HepG2 (cell line): ENCODE measurements around the gene PAPSS2.

Source experiments
- ELF1 ChIP-seq: sonication (generic); formaldehyde crosslinking; IDR thresholded peaks from 2 replicates; pipeline ENCODE4 v1.4.0; 2020; ENCODE audit warnings: missing genetic modification reagents
- KLF12 ChIP-seq: sonication (generic); formaldehyde crosslinking; IDR thresholded peaks from 2 replicates; pipeline ENCODE4 v1.4.0; 2020; ENCODE audit warnings: missing genetic modification reagents, borderline replicate concordance
- ZNF543 ChIP-seq: sonication (generic); formaldehyde crosslinking; IDR thresholded peaks from 2 replicates; pipeline ENCODE4 v1.4.0; 2020; ENCODE audit warnings: mild to moderate bottlenecking, missing genetic modification reagents
- TF ChIP-seq, protein P1 (sequence below): sonication (generic); formaldehyde crosslinking; IDR thresholded peaks from 2 replicates; pipeline ENCODE4 v1.9.0; 2021; ENCODE audit warnings: missing genetic modification reagents, borderline replicate concordance
- TF ChIP-seq, protein P2 (sequence below), 2 experiments: IDR thresholded peaks; 2 replicates each; pipeline ENCODE4 v1.6.1; 2011 to 2012; ENCODE audit warnings: low read length in 2 of 2, borderline replicate concordance in 1 of 2, low read depth in 1 of 2, mild to moderate bottlenecking in 1 of 2, moderate library complexity in 1 of 2
- TF ChIP-seq, protein P3 (sequence below): IDR thresholded peaks from 2 replicates; pipeline ENCODE4 v1.6.1; 2012; ENCODE audit warnings: inconsistent platforms
- TF ChIP-seq, protein P4 (sequence below): sonication (generic); formaldehyde crosslinking; IDR thresholded peaks from 2 replicates; pipeline ENCODE4 v1.8.1; 2023; ENCODE audit warnings: missing genetic modification reagents, inconsistent platforms, borderline replicate concordance

DNA sequence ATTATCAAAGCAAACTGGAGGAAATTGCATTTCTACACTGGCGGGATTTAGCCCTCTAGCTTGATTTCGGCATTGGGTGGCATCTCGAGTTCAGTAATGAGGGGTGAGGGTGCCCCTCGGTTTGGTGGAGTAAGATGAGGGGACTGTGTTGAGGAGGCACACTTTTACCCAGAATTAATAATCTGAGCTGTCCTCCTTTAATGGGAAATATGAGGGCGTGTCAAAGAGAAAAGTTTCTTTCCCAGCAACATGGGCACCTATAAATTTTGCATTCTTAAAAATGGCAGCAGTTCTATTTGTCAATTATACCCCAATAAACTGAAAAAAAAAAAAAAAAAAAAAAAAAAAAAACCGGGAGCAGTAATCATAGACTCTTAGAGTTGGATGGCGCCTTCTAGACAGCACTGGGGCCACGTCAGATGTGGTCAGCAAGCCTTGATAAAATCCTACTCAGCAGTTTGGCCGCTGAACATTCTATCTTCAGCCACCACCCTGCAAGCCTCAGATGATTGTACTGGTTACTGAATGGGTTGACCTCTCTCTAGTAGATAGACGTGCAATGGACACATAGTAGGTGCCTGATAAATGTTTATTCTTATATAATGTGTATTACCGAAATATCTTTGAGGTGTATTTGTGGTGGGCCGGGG lies 931 bp downstream of the PAPSS2 start:
- TF ChIP-seq, protein P1, sequence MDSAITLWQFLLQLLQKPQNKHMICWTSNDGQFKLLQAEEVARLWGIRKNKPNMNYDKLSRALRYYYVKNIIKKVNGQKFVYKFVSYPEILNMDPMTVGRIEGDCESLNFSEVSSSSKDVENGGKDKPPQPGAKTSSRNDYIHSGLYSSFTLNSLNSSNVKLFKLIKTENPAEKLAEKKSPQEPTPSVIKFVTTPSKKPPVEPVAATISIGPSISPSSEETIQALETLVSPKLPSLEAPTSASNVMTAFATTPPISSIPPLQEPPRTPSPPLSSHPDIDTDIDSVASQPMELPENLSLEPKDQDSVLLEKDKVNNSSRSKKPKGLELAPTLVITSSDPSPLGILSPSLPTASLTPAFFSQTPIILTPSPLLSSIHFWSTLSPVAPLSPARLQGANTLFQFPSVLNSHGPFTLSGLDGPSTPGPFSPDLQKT (CRISPR knock-in tag), result no peak
- TF ChIP-seq, protein P2, sequence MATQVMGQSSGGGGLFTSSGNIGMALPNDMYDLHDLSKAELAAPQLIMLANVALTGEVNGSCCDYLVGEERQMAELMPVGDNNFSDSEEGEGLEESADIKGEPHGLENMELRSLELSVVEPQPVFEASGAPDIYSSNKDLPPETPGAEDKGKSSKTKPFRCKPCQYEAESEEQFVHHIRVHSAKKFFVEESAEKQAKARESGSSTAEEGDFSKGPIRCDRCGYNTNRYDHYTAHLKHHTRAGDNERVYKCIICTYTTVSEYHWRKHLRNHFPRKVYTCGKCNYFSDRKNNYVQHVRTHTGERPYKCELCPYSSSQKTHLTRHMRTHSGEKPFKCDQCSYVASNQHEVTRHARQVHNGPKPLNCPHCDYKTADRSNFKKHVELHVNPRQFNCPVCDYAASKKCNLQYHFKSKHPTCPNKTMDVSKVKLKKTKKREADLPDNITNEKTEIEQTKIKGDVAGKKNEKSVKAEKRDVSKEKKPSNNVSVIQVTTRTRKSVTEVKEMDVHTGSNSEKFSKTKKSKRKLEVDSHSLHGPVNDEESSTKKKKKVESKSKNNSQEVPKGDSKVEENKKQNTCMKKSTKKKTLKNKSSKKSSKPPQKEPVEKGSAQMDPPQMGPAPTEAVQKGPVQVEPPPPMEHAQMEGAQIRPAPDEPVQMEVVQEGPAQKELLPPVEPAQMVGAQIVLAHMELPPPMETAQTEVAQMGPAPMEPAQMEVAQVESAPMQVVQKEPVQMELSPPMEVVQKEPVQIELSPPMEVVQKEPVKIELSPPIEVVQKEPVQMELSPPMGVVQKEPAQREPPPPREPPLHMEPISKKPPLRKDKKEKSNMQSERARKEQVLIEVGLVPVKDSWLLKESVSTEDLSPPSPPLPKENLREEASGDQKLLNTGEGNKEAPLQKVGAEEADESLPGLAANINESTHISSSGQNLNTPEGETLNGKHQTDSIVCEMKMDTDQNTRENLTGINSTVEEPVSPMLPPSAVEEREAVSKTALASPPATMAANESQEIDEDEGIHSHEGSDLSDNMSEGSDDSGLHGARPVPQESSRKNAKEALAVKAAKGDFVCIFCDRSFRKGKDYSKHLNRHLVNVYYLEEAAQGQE (IDR thresholded peaks at IDR 0.05; ENCODE audit: borderline replicate concordance in 1 of 2, low read depth in 1 of 2, low read length in 2 of 2), result no peak
- TF ChIP-seq, protein P3, sequence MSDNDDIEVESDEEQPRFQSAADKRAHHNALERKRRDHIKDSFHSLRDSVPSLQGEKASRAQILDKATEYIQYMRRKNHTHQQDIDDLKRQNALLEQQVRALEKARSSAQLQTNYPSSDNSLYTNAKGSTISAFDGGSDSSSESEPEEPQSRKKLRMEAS, result no peak
- no peak for TF ChIP-seq ELF1 (CRISPR knock-in tag)
- TF ChIP-seq, protein P4, sequence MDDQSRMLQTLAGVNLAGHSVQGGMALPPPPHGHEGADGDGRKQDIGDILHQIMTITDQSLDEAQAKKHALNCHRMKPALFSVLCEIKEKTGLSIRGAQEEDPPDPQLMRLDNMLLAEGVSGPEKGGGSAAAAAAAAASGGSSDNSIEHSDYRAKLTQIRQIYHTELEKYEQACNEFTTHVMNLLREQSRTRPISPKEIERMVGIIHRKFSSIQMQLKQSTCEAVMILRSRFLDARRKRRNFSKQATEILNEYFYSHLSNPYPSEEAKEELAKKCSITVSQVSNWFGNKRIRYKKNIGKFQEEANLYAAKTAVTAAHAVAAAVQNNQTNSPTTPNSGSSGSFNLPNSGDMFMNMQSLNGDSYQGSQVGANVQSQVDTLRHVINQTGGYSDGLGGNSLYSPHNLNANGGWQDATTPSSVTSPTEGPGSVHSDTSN (CRISPR knock-in tag), result no peak
- TF ChIP-seq KLF12, result no peak
- TF ChIP-seq ZNF543 (CRISPR knock-in tag), result no peak
